ENCODE data around the gene PRKAG2. TPM values are rescaled to one million over a fixed set of nuclear protein-coding genes. Genes with fewer than 3 reads are reported as not detected.

Gene PRKAG2
- total RNA-seq, 1 experiment from 2014 or later = 23.9 TPM

- H3K4me1 ChIP-seq (ENCODE audit: insufficient read depth, low read length) = peaks cover 15% of the 10 kb centered on the region
- BruUV-seq (replicated peaks) = no TSS peak
- H3K79me2 ChIP-seq (ENCODE audit: low read length) = no peaks in the 10 kb centered on the region
- no peak overlapping the region for H3K4me3 ChIP-seq (ENCODE audit: low read length)
- H3K9me3 ChIP-seq (ENCODE audit: low read length) = no peaks in the 10 kb centered on the region
- ChIA-PET POLR2A (ENCODE audit: unreplicated experiment) (no interaction called here), CTCF (no interaction called here)
- intact Hi-C loops (cut with micrococcal nuclease) = no loop called here
- H3K9ac ChIP-seq (ENCODE audit: low read length) = no peak overlapping the region
- H4K20me1 ChIP-seq (ENCODE audit: low read length) = no peaks in the 10 kb centered on the region
- no peak for DNase-seq
- H3F3A ChIP-seq (ENCODE audit: low read length, unreplicated experiment) = no peaks in the 10 kb centered on the region
- H2AFZ ChIP-seq (ENCODE audit: low read length) = no peak overlapping the region
- no peak overlapping the region for H3K4me2 ChIP-seq (ENCODE audit: low read length)
- no peaks in the 10 kb centered on the region for H3K36me3 ChIP-seq (ENCODE audit: low read depth, low read length)
- TF ChIP-seq EZH2 (IDR thresholded peaks at IDR 0.05; ENCODE audit: low read length, unreplicated experiment) (no peak), CTCF (conservative IDR thresholded peaks at IDR 0.05; ENCODE audit: low read depth, low read length) (no peak), EZH2phosphoT487 (IDR thresholded peaks at IDR 0.05; ENCODE audit: borderline replicate concordance, low read length) (no peak)
- H3K27me3 ChIP-seq (ENCODE audit: low read length) = no peaks in the 10 kb centered on the region
- no peaks in the 10 kb centered on the region for H3K9me2 ChIP-seq (replicated peaks; ENCODE audit: low read length)
- ATAC-seq = no peak
- no peak overlapping the region for H3K27ac ChIP-seq (ENCODE audit: low read length)
These were observed 54.9 kb downstream of the PRKAG2 start for GRCh38 chr7:151821806-151822540.

- CTCF ChIA-PET = no interaction called here
- BruUV-seq (replicated peaks) = no TSS peak
- H3K4me1 ChIP-seq (ENCODE audit: insufficient read depth, low read length) = peaks cover 15% of the 10 kb centered on the region
- H3K4me3 ChIP-seq (ENCODE audit: low read length) = no peak overlapping the region
- no peak for DNase-seq
- no peaks in the 10 kb centered on the region for H3K27me3 ChIP-seq (ENCODE audit: low read length)
- H4K20me1 ChIP-seq (ENCODE audit: low read length) = no peaks in the 10 kb centered on the region
- H3K36me3 ChIP-seq (ENCODE audit: low read depth, low read length) = no peaks in the 10 kb centered on the region
- no peaks in the 10 kb centered on the region for H3K79me2 ChIP-seq (ENCODE audit: low read length)
- no peak overlapping the region for H3K27ac ChIP-seq (ENCODE audit: low read length)
- H3K9me3 ChIP-seq (ENCODE audit: low read length) = no peaks in the 10 kb centered on the region
- H3K4me2 ChIP-seq (ENCODE audit: low read length) = no peak overlapping the region
- no peak overlapping the region for H2AFZ ChIP-seq (ENCODE audit: low read length)
- no peak overlapping the region for H3K9ac ChIP-seq (ENCODE audit: low read length)
- POLR2A ChIA-PET (ENCODE audit: unreplicated experiment) = no interaction called here
- ATAC-seq = no peak
- H3F3A ChIP-seq (ENCODE audit: low read length, unreplicated experiment) = no peaks in the 10 kb centered on the region
- TF ChIP-seq EZH2 (IDR thresholded peaks at IDR 0.05; ENCODE audit: low read length, unreplicated experiment) (no peak), EZH2phosphoT487 (IDR thresholded peaks at IDR 0.05; ENCODE audit: borderline replicate concordance, low read length) (no peak), CTCF (conservative IDR thresholded peaks at IDR 0.05; ENCODE audit: low read depth, low read length) (no peak)
- intact Hi-C loops (cut with micrococcal nuclease) = no loop called here
- H3K9me2 ChIP-seq (replicated peaks; ENCODE audit: low read length) = no peaks in the 10 kb centered on the region
These were observed 55.7 kb downstream of the PRKAG2 start for GRCh38 chr7:151821226-151821625.

- Histone ChIP-seq H3K4me1 (ENCODE audit: insufficient read depth, low read length) (peaks cover 15% of the 10 kb centered on the region), H3K36me3 (ENCODE audit: low read depth, low read length) (no peaks in the 10 kb centered on the region), H3K27me3 (ENCODE audit: low read length) (no peaks in the 10 kb centered on the region), H3K9ac (ENCODE audit: low read length) (no peak overlapping the region), H2AFZ (ENCODE audit: low read length) (no peak overlapping the region), H3K9me2 (replicated peaks; ENCODE audit: low read length) (no peaks in the 10 kb centered on the region), H3K4me2 (ENCODE audit: low read length) (no peak overlapping the region), H3K9me3 (ENCODE audit: low read length) (no peaks in the 10 kb centered on the region), H3K79me2 (ENCODE audit: low read length) (no peaks in the 10 kb centered on the region), H4K20me1 (ENCODE audit: low read length) (no peaks in the 10 kb centered on the region), H3K27ac (ENCODE audit: low read length) (no peak overlapping the region), H3K4me3 (ENCODE audit: low read length) (no peak overlapping the region), H3F3A (ENCODE audit: low read length, unreplicated experiment) (no peaks in the 10 kb centered on the region)
- TF ChIP-seq EZH2 (IDR thresholded peaks at IDR 0.05; ENCODE audit: low read length, unreplicated experiment) = no peak
- no peak for TF ChIP-seq EZH2phosphoT487 (IDR thresholded peaks at IDR 0.05; ENCODE audit: borderline replicate concordance, low read length)
- TF ChIP-seq CTCF (conservative IDR thresholded peaks at IDR 0.05; ENCODE audit: low read depth, low read length) = no peak
- DNase-seq = no peak
- intact Hi-C loops (cut with micrococcal nuclease) = no loop called here
- ChIA-PET POLR2A (ENCODE audit: unreplicated experiment) (no interaction called here), CTCF (no interaction called here)
- BruUV-seq (replicated peaks) = no TSS peak
- ATAC-seq = no peak
These were observed 56.3 kb downstream of the PRKAG2 start for GRCh38 chr7:151820491-151821105.

Measured in PC-3 (cell line).